PC-3 (cell line): Measurements from ENCODE around the gene KCNIP4. TPM values are rescaled to one million over a fixed set of nuclear protein-coding genes. Genes with fewer than 3 reads are reported as not detected.
A peak's percentile ranks its signal among the peaks of the same experiment; 100 is the strongest.
"Not testable (repeated sequence)": the region's sequence is repeated elsewhere in the genome, so short reads cannot be mapped to it uniquely, and the experiment has no call there.

ENCODE experiments used
- ATAC-seq: fragments of 200-7000 bp; cut with Tn5 transposase; 2 replicates; pipeline ENCODE4 v1.9.1; 2020; ENCODE audit warnings: mild to moderate bottlenecking, moderate library complexity
- BruUV-seq: library from RNA; stranded (reverse); fragments of 400-500 nt; replicated peaks from 2 replicates; lab custom pipeline; 2021; lab: Mats Ljungman, UMichigan
- CTCF ChIA-PET: fragments of 300-600 bp; sonication (Branson Sonifier 250); formaldehyde crosslinking; loops from one replicate; lab custom pipeline; 2022; ENCODE audit warnings: antibody characterized with exemption; lab: Charles Lee
- POLR2A ChIA-PET: fragments of 300-600 bp; sonication (Branson Sonifier 250); formaldehyde crosslinking; loops from one replicate; lab custom pipeline; 2022; ENCODE audit warnings: antibody characterized with exemption; ENCODE audit not compliant: unreplicated experiment; lab: Charles Lee
- DNase-seq: peaks from one replicate; pipeline ENCODE4 v3.0.0-alpha.2; 2015
- H2AFZ ChIP-seq: fragments of 300-600 bp; sonication (generic); 2 replicates; pipeline ENCODE4 v1.6.0; 2016; ENCODE audit warnings: antibody characterized with exemption, low read length
- H3F3A ChIP-seq: fragments of 300-600 bp; sonication (generic); one replicate; pipeline ENCODE4 v1.6.0; 2017; ENCODE audit warnings: antibody characterized with exemption, low read length, control low read depth, mild to moderate bottlenecking; ENCODE audit not compliant: unreplicated experiment
- H3K27ac ChIP-seq: fragments of 300-600 bp; sonication (generic); 2 replicates; pipeline ENCODE4 v1.5.1; 2016; ENCODE audit warnings: mild to moderate bottlenecking, low read length
- H3K27me3 ChIP-seq: fragments of 300-600 bp; sonication (generic); 2 replicates; pipeline ENCODE4 v1.6.1; 2016; ENCODE audit warnings: low read length, mixed read lengths
- H3K36me3 ChIP-seq: fragments of 300-600 bp; sonication (generic); 2 replicates; pipeline ENCODE4 v1.6.1; 2016; ENCODE audit warnings: low read depth, mixed run types, low read length, mixed read lengths
- H3K4me1 ChIP-seq: fragments of 300-600 bp; sonication (generic); 2 replicates; pipeline ENCODE4 v1.5.1; 2016; ENCODE audit warnings: low read length; ENCODE audit not compliant: insufficient read depth
- H3K4me2 ChIP-seq: fragments of 300-600 bp; sonication (generic); 2 replicates; pipeline ENCODE4 v1.6.0; 2016; ENCODE audit warnings: low read length
- H3K4me3 ChIP-seq: fragments of 300-600 bp; sonication (generic); 2 replicates; pipeline ENCODE4 v1.5.1; 2016; ENCODE audit warnings: mild to moderate bottlenecking, low read length, mixed read lengths
- H3K79me2 ChIP-seq: fragments of 300-600 bp; sonication (generic); 2 replicates; pipeline ENCODE4 v1.6.1; 2017; ENCODE audit warnings: low read length, mixed read lengths
- H3K9ac ChIP-seq: fragments of 300-600 bp; sonication (generic); 2 replicates; pipeline ENCODE4 v1.6.0; 2016; ENCODE audit warnings: mild to moderate bottlenecking, low read length
- H3K9me2 ChIP-seq: fragments of 300-600 bp; sonication (generic); replicated peaks from 2 replicates; pipeline ENCODE4 v1.6.1; 2016; ENCODE audit warnings: mixed run types, low read length, mixed read lengths
- H3K9me3 ChIP-seq: fragments of 300-600 bp; sonication (generic); 2 replicates; pipeline ENCODE4 v1.6.1; 2016; ENCODE audit warnings: low read length, mixed read lengths
- H4K20me1 ChIP-seq: fragments of 300-600 bp; sonication (generic); 2 replicates; pipeline ENCODE4 v1.6.1; 2016; ENCODE audit warnings: low read length, mixed read lengths
- EZH2 ChIP-seq: fragments of 300-600 bp; sonication (generic); IDR thresholded peaks from one replicate; pipeline ENCODE4 v1.6.1; 2017; ENCODE audit warnings: antibody characterized with exemption, mild to moderate bottlenecking, low read length; ENCODE audit not compliant: unreplicated experiment
- EZH2phosphoT487 ChIP-seq: fragments of 300-600 bp; sonication (generic); IDR thresholded peaks from 2 replicates; pipeline ENCODE4 v1.6.1; 2018; ENCODE audit warnings: mild to moderate bottlenecking, antibody characterized with exemption, low read length, borderline replicate concordance
- intact Hi-C: fragments of 100-400 bp; cut with micrococcal nuclease; formaldehyde crosslinking; loops from 2 replicates; pipeline ENCODE4 v1.9.0; 2023
- total RNA-seq: library from RNA; depleted of rRNA; stranded (reverse); fragments of >200 nt; gene quantifications from 2 replicates; pipeline ENCODE4 v1.2.3, GENCODE V29; 2014
- TF ChIP-seq, protein P1 (sequence below): fragments of 300-600 bp; sonication (generic); conservative IDR thresholded peaks from 2 replicates; pipeline ENCODE4 v1.5.1; 2017; ENCODE audit warnings: antibody characterized with exemption, low read depth, mild to moderate bottlenecking, low read length

KCNIP4 gene
- total RNA-seq, 1 experiment from 2014 or later = not detected

DNA sequence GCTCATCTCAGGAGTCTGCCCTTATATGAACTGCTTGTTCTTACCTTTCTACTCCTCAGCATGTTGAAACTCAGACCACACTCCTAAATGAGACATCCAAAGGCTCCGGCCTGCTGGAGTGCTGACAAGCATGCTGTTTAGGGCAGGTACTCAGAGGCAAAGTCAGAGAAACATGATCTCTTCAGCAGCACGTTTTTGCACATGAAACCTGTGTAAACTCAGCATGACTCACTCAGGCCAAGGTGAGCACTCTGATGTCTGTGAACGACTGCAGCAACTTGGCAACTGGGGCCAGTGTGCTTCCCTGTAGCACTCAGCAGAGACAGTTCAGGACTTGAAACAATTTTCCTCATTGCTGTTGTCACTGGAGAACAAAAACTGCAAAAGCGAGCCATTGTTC, 1138.8 kb downstream of the KCNIP4 start:
- ATAC-seq = peak; percentile 91

DNA sequence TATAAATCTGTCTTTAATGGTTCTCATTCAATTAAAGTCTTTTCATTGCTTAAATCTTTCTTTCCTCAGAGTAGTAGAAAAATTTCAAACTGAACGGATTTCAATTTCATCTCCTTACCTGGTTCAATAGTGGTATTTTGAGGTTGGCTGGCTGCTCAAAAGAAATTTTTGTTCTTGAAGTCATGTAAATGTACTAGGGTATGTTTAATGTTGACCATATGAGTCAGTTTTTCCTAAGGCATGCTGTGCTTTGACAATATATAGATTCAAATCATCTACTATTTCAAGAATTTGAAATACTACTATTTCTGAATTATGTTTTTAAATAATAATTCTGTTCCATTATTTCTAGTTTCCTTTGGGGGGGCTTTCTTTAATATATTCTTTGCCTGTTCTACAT, 1142.9 kb downstream of the KCNIP4 start:
- Histone ChIP-seq H3K27ac (no peak overlapping the region), H3K4me3 (no peak overlapping the region), H3K27me3 (peaks cover 7% of the 10 kb centered on the region; the same call in 1 of the 2 replicates), H3K36me3 (no peaks in the 10 kb centered on the region), H3F3A (no peaks in the 10 kb centered on the region), H3K4me2 (no peak overlapping the region), H3K79me2 (no peaks in the 10 kb centered on the region), H3K4me1 (peaks cover 9% of the 10 kb centered on the region; the same call in 1 of the 2 replicates), H4K20me1 (no peaks in the 10 kb centered on the region), H2AFZ (no peak overlapping the region), H3K9ac (no peak overlapping the region), H3K9me2 (no peaks in the 10 kb centered on the region), H3K9me3 (no peaks in the 10 kb centered on the region)
- no TSS peak for BruUV-seq
- ChIA-PET POLR2A (no interaction called here), CTCF (no interaction called here)
- no peak for ATAC-seq
- intact Hi-C loops = no loop called here
- TF ChIP-seq EZH2 = no peak
- TF ChIP-seq EZH2phosphoT487 = no peak
- TF ChIP-seq, protein P1, sequence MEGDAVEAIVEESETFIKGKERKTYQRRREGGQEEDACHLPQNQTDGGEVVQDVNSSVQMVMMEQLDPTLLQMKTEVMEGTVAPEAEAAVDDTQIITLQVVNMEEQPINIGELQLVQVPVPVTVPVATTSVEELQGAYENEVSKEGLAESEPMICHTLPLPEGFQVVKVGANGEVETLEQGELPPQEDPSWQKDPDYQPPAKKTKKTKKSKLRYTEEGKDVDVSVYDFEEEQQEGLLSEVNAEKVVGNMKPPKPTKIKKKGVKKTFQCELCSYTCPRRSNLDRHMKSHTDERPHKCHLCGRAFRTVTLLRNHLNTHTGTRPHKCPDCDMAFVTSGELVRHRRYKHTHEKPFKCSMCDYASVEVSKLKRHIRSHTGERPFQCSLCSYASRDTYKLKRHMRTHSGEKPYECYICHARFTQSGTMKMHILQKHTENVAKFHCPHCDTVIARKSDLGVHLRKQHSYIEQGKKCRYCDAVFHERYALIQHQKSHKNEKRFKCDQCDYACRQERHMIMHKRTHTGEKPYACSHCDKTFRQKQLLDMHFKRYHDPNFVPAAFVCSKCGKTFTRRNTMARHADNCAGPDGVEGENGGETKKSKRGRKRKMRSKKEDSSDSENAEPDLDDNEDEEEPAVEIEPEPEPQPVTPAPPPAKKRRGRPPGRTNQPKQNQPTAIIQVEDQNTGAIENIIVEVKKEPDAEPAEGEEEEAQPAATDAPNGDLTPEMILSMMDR = no peak
- peak; percentile 51 for DNase-seq

More for the DNA sequence above, 1138.8 kb downstream of the KCNIP4 start:
- Histone ChIP-seq H3K79me2 (no peaks in the 10 kb centered on the region), H3K9ac (no peak overlapping the region), H3K4me3 (no peak overlapping the region), H3K4me2 (peak overlapping the region; percentile 48; the same call in 1 of the 2 replicates), H3F3A (no peaks in the 10 kb centered on the region), H3K4me1 (peaks cover 9% of the 10 kb centered on the region; the same call in 1 of the 2 replicates), H3K9me3 (no peaks in the 10 kb centered on the region), H3K27me3 (peaks cover 31% of the 10 kb centered on the region), H3K27ac (no peak overlapping the region), H3K36me3 (no peaks in the 10 kb centered on the region), H4K20me1 (no peaks in the 10 kb centered on the region), H2AFZ (no peak overlapping the region), H3K9me2 (no peaks in the 10 kb centered on the region)
- intact Hi-C loops = no loop called here
- CTCF ChIA-PET = no interaction called here
- no TSS peak for BruUV-seq
- peak; percentile 85 for DNase-seq
- no peak for TF ChIP-seq EZH2phosphoT487
- TF ChIP-seq, protein P1 = no peak
- no peak for TF ChIP-seq EZH2
- POLR2A ChIA-PET = no interaction called here

DNA sequence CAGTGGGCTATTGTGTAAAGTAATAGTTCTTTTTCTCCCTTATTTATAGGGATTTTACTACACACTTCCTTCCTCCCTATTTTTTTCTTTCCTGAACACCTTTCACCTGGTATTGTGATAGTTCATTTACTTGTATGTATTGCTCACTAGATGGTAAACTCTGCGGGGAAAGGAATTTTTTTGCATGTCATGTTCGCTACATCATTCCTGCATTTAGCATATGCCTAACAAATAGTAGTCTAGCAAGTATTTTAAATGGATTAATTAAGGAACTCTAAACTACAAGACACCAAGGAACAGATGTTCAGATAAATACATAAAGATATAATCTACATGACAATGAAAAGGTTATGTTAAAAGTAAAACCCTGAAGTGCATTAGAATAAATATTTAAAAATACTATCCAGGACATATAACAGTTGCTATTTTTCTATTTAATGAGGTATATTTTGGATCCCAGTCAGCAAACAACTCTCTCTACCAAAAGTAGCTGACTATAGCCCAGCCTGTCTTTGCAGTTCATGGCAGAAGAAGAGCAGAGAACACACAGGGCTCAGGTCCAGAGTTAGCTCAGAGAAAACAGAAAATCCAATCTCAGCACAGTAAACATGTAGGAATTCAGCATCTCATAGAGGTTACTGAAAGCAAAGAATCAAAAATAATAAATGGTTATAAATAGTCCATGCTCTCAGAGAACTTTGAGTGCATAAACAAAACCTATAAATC, 1160.5 kb downstream of the KCNIP4 start:
- Histone ChIP-seq H3K27ac (no peak overlapping the region), H3K4me1 (no peaks in the 10 kb centered on the region), H4K20me1 (no peaks in the 10 kb centered on the region), H2AFZ (no peak overlapping the region), H3F3A (no peaks in the 10 kb centered on the region), H3K9me2 (no peaks in the 10 kb centered on the region), H3K36me3 (no peaks in the 10 kb centered on the region), H3K4me3 (no peak overlapping the region), H3K4me2 (no peak overlapping the region), H3K9me3 (no peaks in the 10 kb centered on the region), H3K79me2 (no peaks in the 10 kb centered on the region), H3K27me3 (no peaks in the 10 kb centered on the region), H3K9ac (no peak overlapping the region)
- no TSS peak for BruUV-seq
- intact Hi-C loops = loop anchor here (5.0 kb wide), 1 partner anchor 679 kb away; no protein-coding TSS in a partner anchor
- DNase-seq = no peak
- POLR2A ChIA-PET = no interaction called here
- TF ChIP-seq EZH2phosphoT487 (no peak), EZH2 (no peak)
- TF ChIP-seq, protein P1 = no peak
- no peak for ATAC-seq
- CTCF ChIA-PET = no interaction called here

DNA sequence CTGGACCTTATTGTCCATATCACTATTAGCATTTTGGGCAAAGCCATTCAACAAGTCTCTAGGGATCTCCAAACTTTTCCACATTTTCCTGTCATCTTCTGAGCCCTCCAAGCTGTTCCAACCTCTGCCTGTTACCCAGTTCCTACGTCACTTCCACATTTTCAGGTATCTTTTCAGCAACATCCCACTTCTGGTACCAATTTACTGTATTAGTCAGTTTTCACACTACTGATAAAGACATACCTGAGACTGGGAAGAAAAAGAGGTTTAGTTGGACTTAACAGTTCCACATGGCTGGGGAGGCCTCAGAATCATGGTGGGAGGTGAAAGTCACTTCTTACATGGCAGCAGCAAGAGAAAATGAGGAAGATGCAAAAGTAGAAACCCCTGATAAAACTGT, 1165.4 kb downstream of the KCNIP4 start:
- H3K9me3 ChIP-seq, H3K27me3 ChIP-seq, H3K4me2 ChIP-seq, H3K4me3 ChIP-seq, H2AFZ ChIP-seq, H3K9me2 ChIP-seq, ATAC-seq, POLR2A ChIA-PET, H3K27ac ChIP-seq, H3K36me3 ChIP-seq, H3K79me2 ChIP-seq, H3F3A ChIP-seq, H3K4me1 ChIP-seq, H3K9ac ChIP-seq, DNase-seq, BruUV-seq, CTCF ChIA-PET, H4K20me1 ChIP-seq, intact Hi-C loops: not testable (repeated sequence)
